ENCODE results near the gene CFDP1. TPM values are rescaled to one million over a fixed set of nuclear protein-coding genes. Genes with fewer than 3 reads are reported as not detected.
A peak's percentile ranks its signal among the peaks of the same experiment; 100 is the strongest.

The CFDP1 gene
- total and polyA plus RNA-seq, 2 of the 13 experiments (the other 11 are each of a cell fraction or from before 2014, with no cell fraction given) = 78.6 to 153 TPM

GRCh38 chr16:75251280-75252048, 181.8 kb downstream of the CFDP1 start, which contains the start of gene BCAR1 (continued):
- peak; percentile 52; the same call in 1 of the 2 replicates for TF ChIP-seq GABPB1 (CRISPR knock-in tag; IDR thresholded peaks at IDR 0.05)
- TF ChIP-seq HOXA3 (CRISPR knock-in tag; IDR thresholded peaks at IDR 0.05) = peak; percentile 38; the same call in 1 of the 2 replicates

GRCh38 chr16:75250809-75251279, 182.5 kb downstream of the CFDP1 start:
- Histone ChIP-seq H3K9me3 (ENCODE audit: low read length) (no peaks in the 10 kb centered on the region), H3K4me2 (ENCODE audit: low read depth, low read length) (peak overlapping the region; percentile 84), H3K27ac (ENCODE audit: extremely low read length, insufficient read depth, low read length) (peak overlapping the region; percentile 97), H3K36me3 (replicated peaks in 1 of 2; ENCODE audit: control insufficient read depth in 1 of 2, insufficient read depth in 2 of 2, low read length in 2 of 2) (peaks cover 0 to 7% of the 10 kb centered on the region in 2 experiments; a peak in 2 of 5 replicates), H3K9ac (ENCODE audit: insufficient read depth, low read depth, low read length) (peak overlapping the region; percentile 99), H3K4me3 (replicated peaks in 1 of 3; ENCODE audit: insufficient read depth in 1 of 3, low read depth in 2 of 3, low read length in 3 of 3) (peak overlapping the region; percentile 76 to 87 (median 86)), H3K4me1 (ENCODE audit: insufficient read depth, low read length) (peaks cover 84% of the 10 kb centered on the region), H3K79me2 (ENCODE audit: insufficient read depth, low read length) (peaks cover 90% of the 10 kb centered on the region), H4K20me1 (ENCODE audit: insufficient read depth, low read length) (peaks cover 40% of the 10 kb centered on the region), H2AFZ (ENCODE audit: low read length) (no peak overlapping the region), H3K27me3 (ENCODE audit: control insufficient read depth in 1 of 2, insufficient read depth in 2 of 2, low read length in 2 of 2) (no peaks in the 10 kb centered on the region; a peak in 1 of 5 replicates)
- ChIA-PET CTCF (ENCODE audit: low intra/inter-chr PET ratio, low total read pairs) (no interaction called here), POLR2A (interaction anchor here (0.6 to 14.7 kb wide), 9 partner anchors 12 to 136 kb away, joined by 3 to 312 read pairs (median 9); no protein-coding TSS in a partner anchor)
- in situ Hi-C loops (cut with HindIII; ENCODE audit: extremely low pct_ligation_motif_present, low pct_unique_long_range_greater_than_20kb) (no loop called here), intact Hi-C loops (cut with micrococcal nuclease; ENCODE audit: unreplicated experiment) (loop anchor here (5.0 kb wide), 1 partner anchor 136 kb away; no protein-coding TSS in a partner anchor)
- BruUV-seq (replicated peaks) = no TSS peak
- ATAC-seq (peak; percentile 63), FAIRE-seq (no peak), DNase-seq (ENCODE audit: low spot score) (peak; percentile 70)
- under 1% methylated on average over 29 of the region's 59 CpGs for WGBS (ENCODE audit: low lambda C conversion rate)
- TF ChIP-seq ZNF101 (CRISPR knock-in tag; IDR thresholded peaks at IDR 0.05; ENCODE audit: borderline replicate concordance, low read depth) = no peak
- TF ChIP-seq SNAPC4 (CRISPR knock-in tag; IDR thresholded peaks at IDR 0.05) = no peak
- TF ChIP-seq POLR2A (IDR thresholded peaks at IDR 0.05; ENCODE audit: insufficient read depth in 1 of 2, low read depth in 2 of 2, low read length in 2 of 2) = peak in 1 of 2 experiments; percentile 50; a peak in 2 of 4 replicates
- TF ChIP-seq BCL3 (CRISPR knock-in tag; IDR thresholded peaks at IDR 0.05) = peak; percentile 20; the same call in 1 of the 2 replicates
- peak; percentile 89; the same call in 1 of the 2 replicates for TF ChIP-seq CAMTA2 (CRISPR knock-in tag; IDR thresholded peaks at IDR 0.05; ENCODE audit: borderline replicate concordance)
- TF ChIP-seq ZFYVE20 (CRISPR knock-in tag; IDR thresholded peaks at IDR 0.05; ENCODE audit: borderline replicate concordance, low read depth) = no peak
- no peak for TF ChIP-seq ZFP37 (CRISPR knock-in tag; IDR thresholded peaks at IDR 0.05; ENCODE audit: borderline replicate concordance)
- TF ChIP-seq BATF2 (CRISPR knock-in tag; IDR thresholded peaks at IDR 0.05) = no peak
- no peak for TF ChIP-seq ZBTB26 (CRISPR knock-in tag; IDR thresholded peaks at IDR 0.05; ENCODE audit: borderline replicate concordance)
- no peak for TF ChIP-seq ZKSCAN8 (CRISPR knock-in tag; IDR thresholded peaks at IDR 0.05; ENCODE audit: borderline replicate concordance)

Data from HepG2 (cell line).